CD4-positive, alpha-beta T cell treated with Interleukin-6 at 100 ng/mL for 8 hours (primary cell): Measurements from ENCODE around the gene AWAT2.

Experiments
- DNase-seq: peaks from one replicate; pipeline ENCODE4 v3.0.0-alpha.2; 2020; ENCODE audit warnings: mixed read lengths, low spot score

The AWAT2 gene

DNA sequence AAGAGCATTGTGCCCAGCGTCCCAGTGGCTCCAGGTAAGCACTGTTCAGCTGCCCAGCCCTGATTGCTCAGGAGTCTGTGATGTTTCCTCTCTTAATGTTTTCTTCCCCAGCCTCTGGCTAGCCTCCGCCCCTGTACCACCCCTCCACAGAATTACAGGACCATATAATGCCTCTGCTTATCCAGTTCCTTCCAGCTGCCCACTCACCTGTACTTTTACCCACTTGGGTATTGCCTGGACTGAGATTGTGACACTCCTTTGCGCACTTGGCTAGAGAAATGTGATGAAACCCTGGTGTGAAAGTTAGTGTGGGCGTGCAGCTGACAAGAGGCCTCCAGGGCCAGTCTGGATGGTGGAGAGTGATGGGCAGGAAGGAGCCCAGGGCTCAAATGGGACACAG is at the start of gene AWAT2:
AWAT2 (minus strand) TSS at position 14 of the 400 bp plus-strand sequence; CDS start at position 8, 6 bp downstream.
- DNase-seq: no peak

GRCh38 chrX:70096052-70096451 is 46.3 kb upstream of the AWAT2 start:
- DNase-seq: no peak

GRCh38 chrX:70092247-70092646 is 42.5 kb upstream of the AWAT2 start:
- no peak for DNase-seq

DNA sequence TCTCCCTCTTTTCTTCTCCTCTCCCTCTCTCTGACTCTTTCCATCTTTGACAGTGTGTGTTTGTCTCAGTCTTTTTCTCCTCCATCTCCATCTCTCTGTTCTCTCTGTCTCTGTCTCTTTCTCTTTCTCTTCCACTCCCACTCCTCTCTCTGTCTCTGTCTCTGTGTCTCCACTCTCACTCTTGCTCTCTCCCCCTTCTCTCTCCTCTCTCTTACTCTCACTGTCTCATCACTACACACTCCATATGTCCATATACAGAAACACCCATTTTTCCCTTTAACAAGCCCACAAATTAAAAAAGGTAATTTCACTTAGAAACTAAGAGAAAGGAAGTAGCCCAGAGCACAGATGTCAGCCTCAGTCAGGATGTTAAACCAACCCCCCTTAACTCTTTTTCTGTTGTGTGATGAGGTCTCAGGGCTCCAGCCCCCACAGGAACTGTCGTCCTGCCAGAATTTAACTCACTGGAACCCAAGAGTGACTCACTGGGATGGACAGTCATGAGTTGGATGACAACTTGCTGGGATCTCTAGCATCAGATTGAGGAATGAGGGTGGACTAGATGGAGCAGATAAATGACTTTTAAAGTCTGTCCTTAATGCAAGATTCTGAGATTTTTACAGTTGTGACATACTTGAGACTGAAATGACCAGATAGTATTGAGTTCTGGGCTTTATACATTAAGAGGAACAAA is 40.0 kb upstream of the AWAT2 start:
- no peak for DNase-seq

DNA sequence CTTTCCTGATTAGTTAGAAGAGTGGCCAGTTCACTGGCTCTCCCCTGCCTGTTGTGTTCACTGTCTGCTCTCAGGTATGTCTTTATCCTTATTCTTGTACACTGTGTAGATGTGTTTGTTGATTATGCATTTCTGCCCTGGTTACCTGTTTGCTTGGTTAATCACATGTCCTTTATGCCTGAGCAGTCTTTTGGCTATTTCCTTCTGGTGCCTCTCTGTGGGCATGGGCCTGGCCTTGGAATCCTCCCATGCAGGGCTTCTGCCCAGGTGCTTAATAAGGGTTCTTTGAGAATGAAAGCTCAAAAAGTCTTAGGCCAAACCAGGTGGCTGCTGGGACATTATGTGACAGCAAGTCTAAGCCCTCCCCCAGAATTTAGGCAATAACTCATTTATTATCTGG is 39.0 kb upstream of the AWAT2 start:
- no peak for DNase-seq

DNA sequence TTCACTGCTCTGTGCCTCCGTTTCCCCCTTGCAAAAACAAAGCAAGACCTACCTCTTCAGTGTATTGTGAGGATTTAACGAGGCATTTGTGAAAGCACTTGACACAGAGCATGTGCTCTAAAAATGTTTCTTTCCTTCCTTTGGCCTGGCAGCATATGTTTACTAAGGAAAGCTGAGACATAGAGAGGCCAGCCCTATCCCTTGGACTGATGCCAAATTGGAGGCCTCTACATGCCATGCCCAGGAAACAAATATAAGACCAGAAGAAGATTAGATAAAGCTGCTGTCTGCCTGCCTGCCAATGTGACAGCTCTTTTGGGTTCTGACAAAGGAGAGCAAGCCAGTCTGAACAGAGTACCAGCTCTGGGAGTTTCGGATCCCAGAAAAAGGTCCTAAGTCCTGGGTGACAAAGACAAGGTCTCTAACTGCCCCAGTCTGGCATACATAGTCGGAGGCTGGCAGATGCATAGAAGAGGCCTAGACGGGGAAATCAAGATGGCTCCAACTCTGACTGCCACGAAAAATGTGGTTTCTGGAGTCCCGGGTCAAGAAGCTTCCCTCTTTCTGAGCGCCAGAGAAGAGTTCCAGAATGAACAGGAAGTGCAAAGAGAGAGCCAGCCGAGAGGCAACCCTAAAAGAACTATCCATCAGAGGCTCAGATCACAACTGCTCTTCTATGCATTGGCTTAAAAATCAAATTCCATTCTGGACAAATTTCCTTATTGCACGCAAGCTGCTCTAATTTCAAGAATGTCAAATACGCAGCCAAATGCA is 38.3 kb upstream of the AWAT2 start:
- DNase-seq: no peak

- DNase-seq: no peak
Observed at GRCh38 chrX:70084592-70085240, 35.0 kb upstream of the AWAT2 start.

DNA sequence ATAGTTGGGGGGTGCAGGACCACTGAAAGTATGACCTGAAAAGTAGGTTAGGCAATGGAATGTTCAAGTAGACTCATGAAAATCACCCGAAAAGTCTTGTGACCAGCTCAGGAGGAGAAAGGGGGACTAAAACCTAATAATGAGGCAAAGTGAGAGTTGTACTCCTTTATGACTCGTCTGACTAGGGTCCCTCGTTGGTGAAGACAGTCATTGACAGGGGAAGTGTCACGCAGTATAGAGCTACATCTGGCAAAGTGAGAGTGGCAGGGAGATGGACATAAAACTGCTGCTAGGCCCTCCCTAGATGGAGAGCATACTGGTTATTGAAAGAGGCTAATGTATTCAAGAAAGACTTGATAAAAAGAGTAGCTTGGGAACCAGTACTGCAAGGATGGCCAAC is 33.0 kb upstream of the AWAT2 start:
- no peak for DNase-seq

DNA sequence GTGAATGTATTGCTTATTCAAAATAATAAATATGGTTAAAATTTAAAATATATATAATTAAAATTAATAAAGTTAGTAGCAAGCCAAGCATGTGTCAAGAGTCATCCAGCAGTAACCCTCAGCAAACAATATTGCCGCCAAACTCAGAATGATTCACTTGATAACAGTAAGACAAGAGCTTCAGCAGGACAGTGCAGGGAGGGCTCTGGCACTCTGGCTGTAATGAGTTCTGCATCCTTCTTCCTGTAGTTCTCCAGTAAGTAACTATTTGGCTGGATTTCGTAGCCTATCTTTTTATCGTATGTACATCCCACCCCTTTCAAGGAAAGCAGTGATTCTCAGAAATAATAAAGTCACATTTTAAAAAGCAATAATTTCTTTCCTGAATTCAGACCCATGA is 30.1 kb upstream of the AWAT2 start:
- DNase-seq: no peak

GRCh38 chrX:70079297-70079696 is 29.6 kb upstream of the AWAT2 start:
- DNase-seq: no peak

DNA sequence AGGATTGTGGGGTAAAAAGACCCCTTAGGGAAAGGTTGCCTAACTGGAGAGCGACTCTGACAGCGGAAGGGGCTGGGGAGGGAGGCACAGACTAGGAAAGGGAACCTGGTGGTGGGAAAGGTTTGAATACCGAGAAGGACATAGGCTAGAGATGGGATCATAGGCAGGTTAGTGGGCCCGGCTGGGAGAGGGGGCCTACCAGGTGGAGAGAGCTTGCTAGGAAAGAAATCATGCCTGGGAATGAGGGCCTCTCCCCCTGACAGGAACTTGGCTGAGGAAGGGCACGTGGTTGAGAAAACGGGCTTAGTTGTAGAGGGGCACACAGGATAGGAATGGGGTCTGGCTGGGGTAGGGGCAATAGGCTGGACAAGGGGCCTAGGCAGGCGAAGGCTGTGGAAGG is 16.9 kb upstream of the AWAT2 start:
- no peak for DNase-seq

GRCh38 chrX:70062961-70063550 is 13.3 kb upstream of the AWAT2 start:
- DNase-seq: no peak

GRCh38 chrX:70062076-70062475 is 12.3 kb upstream of the AWAT2 start, which contains the start of gene OTUD6A:
TSS of gene OTUD6A (plus strand) at chrX:70062457. CDS start at chrX:70062525, 68 bp downstream.
- DNase-seq: no peak

DNA sequence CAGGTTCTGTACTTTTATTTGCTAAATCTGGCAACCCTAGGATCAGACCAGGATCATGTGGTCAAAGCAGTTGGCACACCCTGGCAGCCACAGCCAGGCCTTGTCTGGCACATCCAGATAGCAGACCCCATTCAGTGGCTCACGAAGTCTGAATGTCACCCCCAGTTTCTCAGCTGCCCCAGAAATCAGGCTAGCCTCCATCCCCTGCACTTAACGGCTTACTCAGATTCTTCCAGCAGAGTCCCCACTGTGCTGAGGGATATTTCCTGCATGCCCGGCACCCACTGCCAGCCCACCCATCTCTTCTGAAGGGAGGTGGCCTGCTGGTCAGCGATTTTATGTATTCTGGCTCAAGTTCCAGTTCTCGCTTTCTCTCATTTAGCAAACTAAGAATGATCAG is 4.7 kb upstream of the AWAT2 start:
- no peak for DNase-seq

- no peak for DNase-seq
Observed at GRCh38 chrX:70052895-70053615, 3.3 kb upstream of the AWAT2 start.

DNA sequence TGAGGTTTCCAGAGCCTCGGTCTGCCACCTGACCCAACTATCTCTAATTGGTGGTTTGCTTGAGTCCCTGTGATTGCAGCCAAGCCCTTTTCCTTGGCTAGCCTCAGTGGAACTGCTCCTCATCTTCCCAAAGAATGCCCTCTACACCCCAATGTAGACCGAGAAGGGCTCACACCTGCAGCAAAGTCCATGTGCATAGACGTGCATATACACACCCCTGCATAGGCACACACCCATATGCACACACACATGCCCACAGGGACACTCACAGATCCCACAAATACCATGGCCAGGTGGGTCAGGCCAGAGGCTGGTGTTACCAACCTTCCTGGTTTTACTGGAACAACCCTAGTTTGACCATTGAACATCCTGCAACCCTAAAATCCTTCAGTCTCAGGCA is 332 bp downstream of the AWAT2 start:
- DNase-seq: no peak

DNA sequence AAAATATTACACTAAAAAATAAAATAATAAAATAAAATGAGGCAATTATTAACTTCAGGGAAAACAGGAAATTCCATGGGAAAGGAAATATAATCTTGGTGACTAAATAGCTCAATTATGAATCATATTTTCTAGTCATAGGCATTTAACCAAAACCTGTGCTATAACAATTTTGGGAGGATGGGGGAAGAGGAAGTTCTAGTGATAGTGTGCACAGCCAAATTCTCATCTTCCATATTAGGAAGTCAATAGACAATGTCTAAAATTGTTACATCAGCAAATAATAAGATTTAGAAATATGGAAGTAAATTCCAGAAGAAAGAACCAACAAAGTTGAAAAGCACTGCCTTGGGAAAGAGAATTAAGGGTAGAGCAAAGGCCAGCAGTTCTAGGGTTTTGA is 2.8 kb downstream of the AWAT2 start:
- DNase-seq: no peak

- DNase-seq: no peak
Observed at GRCh38 chrX:70044541-70045245, 5.0 kb downstream of the AWAT2 start.

- no peak for DNase-seq
Observed at GRCh38 chrX:70043685-70044084, 6.1 kb downstream of the AWAT2 start.

DNA sequence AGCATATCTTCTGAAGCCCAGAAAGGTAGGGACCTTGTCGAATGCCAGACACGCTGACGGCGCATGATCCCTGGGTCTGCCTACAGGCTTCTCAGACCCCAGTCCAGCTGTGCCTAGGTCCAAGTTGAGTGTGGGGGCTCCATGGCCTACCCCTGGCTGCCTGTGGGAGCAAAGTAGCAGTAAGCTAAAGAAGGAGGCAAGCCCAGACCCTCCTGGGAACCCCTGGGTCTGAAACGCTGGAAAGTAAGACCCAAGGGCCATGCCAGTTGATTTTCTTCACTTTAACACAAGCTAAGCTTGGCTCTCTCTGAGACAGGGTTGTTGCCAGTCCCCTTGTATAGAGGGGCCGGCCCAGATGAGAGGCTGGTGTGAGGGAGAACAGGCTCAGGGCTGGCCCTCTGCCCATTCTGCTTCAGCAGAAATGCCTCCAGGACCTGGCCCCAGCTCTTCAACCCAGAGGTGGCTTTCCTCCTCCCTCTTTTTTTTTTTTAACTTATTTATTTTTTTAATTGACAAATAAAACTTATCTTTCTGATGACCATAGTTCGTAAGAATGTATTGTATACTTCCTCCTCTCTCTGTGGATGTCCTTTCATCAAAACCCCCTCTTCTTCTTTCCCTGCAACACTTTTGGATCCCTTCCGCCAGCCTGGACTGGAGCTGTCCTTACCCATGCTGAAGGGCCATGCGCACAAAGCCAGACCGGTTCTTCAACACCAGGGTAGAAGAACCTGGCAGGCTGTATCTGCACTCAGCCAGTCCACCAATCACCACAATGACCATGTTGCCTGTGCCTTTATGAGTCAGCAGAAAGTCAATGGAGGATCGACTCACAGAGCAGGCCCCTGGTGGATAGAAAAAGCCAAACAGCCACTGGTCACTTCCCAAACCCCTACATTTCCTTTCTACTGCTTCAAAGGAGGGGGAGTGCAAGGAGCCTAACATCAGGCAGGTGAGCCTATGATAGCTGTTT is 7.1 kb downstream of the AWAT2 start:
- DNase-seq: no peak
